GM23338 (cell line): Measurements from ENCODE around the gene PRKD1. TPM values are rescaled to one million over a fixed set of nuclear protein-coding genes. Genes with fewer than 3 reads are reported as not detected.

Experiments used
- ATAC-seq: fragments of 200-7000 bp; cut with Tn5 transposase; 3 replicates; pipeline ENCODE4 v1.9.1; 2020
- DNase-seq: peaks from one replicate; pipeline ENCODE4 v3.0.0-alpha.2; 2015; ENCODE audit warnings: low spot score
- H2AFZ ChIP-seq: fragments of 200-600 bp; sonication (generic); 2 replicates; pipeline ENCODE4 v1.8.0; 2016; ENCODE audit warnings: antibody characterized with exemption, mild to moderate bottlenecking, moderate library complexity
- H3F3A ChIP-seq: fragments of 200-600 bp; sonication (generic); replicated peaks from 2 replicates; pipeline ENCODE4 v1.8.0; 2017; ENCODE audit warnings: antibody characterized with exemption, mixed run types, low read depth
- H3K27ac ChIP-seq: fragments of 200-600 bp; sonication (generic); 2 replicates; pipeline ENCODE4 v1.6.1; 2016; ENCODE audit warnings: low read depth
- H3K27me3 ChIP-seq: fragments of 200-600 bp; sonication (generic); 2 replicates; pipeline ENCODE4 v1.8.0; 2016; ENCODE audit warnings: mild to moderate bottlenecking, mixed run types, moderate library complexity; ENCODE audit not compliant: insufficient read depth
- H3K36me3 ChIP-seq: fragments of 200-600 bp; sonication (generic); 2 replicates; pipeline ENCODE4 v1.8.0; 2016; ENCODE audit warnings: mild to moderate bottlenecking; ENCODE audit not compliant: insufficient read depth
- H3K4me1 ChIP-seq: fragments of 200-600 bp; sonication (generic); 2 replicates; pipeline ENCODE4 v1.8.0; 2016; ENCODE audit warnings: mild to moderate bottlenecking, moderate library complexity; ENCODE audit not compliant: insufficient read depth
- H3K4me2 ChIP-seq: fragments of 200-600 bp; sonication (generic); 2 replicates; pipeline ENCODE4 v1.7.1; 2017; ENCODE audit warnings: mixed run types
- H3K4me3 ChIP-seq: fragments of 200-600 bp; sonication (generic); 2 replicates; pipeline ENCODE4 v1.6.1; 2016; ENCODE audit warnings: mixed run types
- H3K79me2 ChIP-seq: fragments of 200-600 bp; sonication (generic); replicated peaks from 2 replicates; pipeline ENCODE4 v1.8.0; 2017; ENCODE audit warnings: mild to moderate bottlenecking; ENCODE audit not compliant: insufficient read depth
- H3K9me2 ChIP-seq: fragments of 200-600 bp; sonication (generic); 2 replicates; pipeline ENCODE4 v1.8.0; 2017; ENCODE audit not compliant: insufficient read depth
- H4K20me1 ChIP-seq: fragments of 200-600 bp; sonication (generic); replicated peaks from 2 replicates; pipeline ENCODE4 v1.8.0; 2017; ENCODE audit warnings: mild to moderate bottlenecking; ENCODE audit not compliant: insufficient read depth
- H3K27ac Mint-ChIP-seq: 2 replicates; pipeline ENCODE4 v1.8.0; 2020; ENCODE audit warnings: inconsistent platforms, mild to moderate bottlenecking, moderate library complexity, mixed read lengths
- H3K27me3 Mint-ChIP-seq: 3 replicates; pipeline ENCODE4 v1.8.0; 2022; ENCODE audit warnings: low read depth, mild to moderate bottlenecking, moderate library complexity, mixed read lengths, inconsistent platforms; ENCODE audit not compliant: insufficient read depth, poor library complexity
- H3K36me3 Mint-ChIP-seq: 3 replicates; pipeline ENCODE4 v1.8.0; 2021; ENCODE audit warnings: low read depth, mild to moderate bottlenecking, inconsistent platforms, moderate library complexity, mixed read lengths
- H3K4me1 Mint-ChIP-seq: 3 replicates; pipeline ENCODE4 v1.8.0; 2020; ENCODE audit warnings: mild to moderate bottlenecking, inconsistent platforms, mixed read lengths
- H3K4me3 Mint-ChIP-seq: 3 replicates; pipeline ENCODE4 v1.8.0; 2021; ENCODE audit warnings: moderate library complexity, mild to moderate bottlenecking, inconsistent platforms, mixed read lengths
- H3K9me3 Mint-ChIP-seq: 3 replicates; pipeline ENCODE4 v1.8.0; 2020; ENCODE audit warnings: moderate library complexity, mild to moderate bottlenecking, inconsistent platforms, mixed read lengths
- EZH2 ChIP-seq: fragments of 200-600 bp; sonication (generic); IDR thresholded peaks from one replicate; pipeline ENCODE4 v1.8.0; 2017; ENCODE audit warnings: antibody characterized with exemption, mild to moderate bottlenecking, low read depth; ENCODE audit not compliant: unreplicated experiment
- EZH2phosphoT487 ChIP-seq: fragments of 200-600 bp; sonication (generic); IDR thresholded peaks from one replicate; pipeline ENCODE4 v1.8.1; 2018; ENCODE audit warnings: antibody characterized with exemption; ENCODE audit not compliant: unreplicated experiment
- NANOG ChIP-seq: IDR thresholded peaks from 2 replicates; pipeline ENCODE4 v1.6.1; 2016; ENCODE audit warnings: antibody characterized with exemption, borderline replicate concordance
- ZNF331 ChIP-seq: fragments of 250-450 bp; sonication (Bioruptor Pico); IDR thresholded peaks from 2 replicates; pipeline ENCODE4 v1.5.0; 2020; ENCODE audit warnings: low read depth, mild to moderate bottlenecking, moderate library complexity
- polyA plus RNA-seq: library from polyadenylated mRNA; unstranded; fragments of >200 nt; fragmentation: Nextera tagmentation; extraction: Ambion mirVana; gene quantifications from 2 replicates; pipeline ENCODE4 v1.2.1, GENCODE V29; 2016
- total RNA-seq: library from RNA; depleted of rRNA; stranded (reverse); fragments of >200 nt; shearing (Covaris generic); gene quantifications from 2 replicates; pipeline ENCODE4 v1.2.3, GENCODE V29; 2014
- TF ChIP-seq, protein P1 (sequence below): IDR thresholded peaks from one replicate; pipeline ENCODE4 v1.6.1; 2018; ENCODE audit warnings: antibody characterized with exemption; ENCODE audit not compliant: unreplicated experiment
- TF ChIP-seq, protein P2 (sequence below): IDR thresholded peaks from 2 replicates; pipeline ENCODE4 v1.6.1; 2016; ENCODE audit warnings: antibody characterized with exemption
- TF ChIP-seq, protein P3 (sequence below), 2 experiments: fragments of 200-600 bp in 1 of 2; sonication (generic) in 1 of 2; conservative IDR thresholded peaks; 2 replicates each; pipeline versions ENCODE4 v1.5.1 to v1.6.1; 2016 to 2017; ENCODE audit warnings: antibody characterized with exemption in 2 of 2, low read depth in 2 of 2, mild to moderate bottlenecking in 2 of 2, moderate library complexity in 1 of 2

Gene PRKD1
- total and polyA plus RNA-seq, 2 experiments from 2014 or later, result 3.1 to 9.7 TPM

DNA sequence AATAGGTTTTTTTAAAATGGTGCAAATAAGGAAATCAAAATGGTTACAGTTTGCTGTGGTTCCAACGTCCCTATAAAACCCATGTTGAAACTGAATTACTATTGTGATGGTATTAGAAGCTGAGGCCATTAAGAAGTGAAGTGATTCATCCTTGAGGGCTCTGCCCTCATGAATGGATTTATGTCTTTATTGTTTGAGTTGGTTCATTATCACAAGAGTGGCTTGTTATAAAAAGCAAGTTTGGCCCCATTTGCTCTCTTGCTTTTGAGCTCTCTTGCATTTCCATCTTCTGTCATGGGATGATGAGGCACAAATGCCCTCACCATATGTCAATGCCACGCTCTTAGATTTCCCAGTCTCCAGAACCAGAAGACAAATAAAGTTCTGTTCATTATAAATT is 62.3 kb downstream of the PRKD1 start (continued):
- TF ChIP-seq, protein P1, sequence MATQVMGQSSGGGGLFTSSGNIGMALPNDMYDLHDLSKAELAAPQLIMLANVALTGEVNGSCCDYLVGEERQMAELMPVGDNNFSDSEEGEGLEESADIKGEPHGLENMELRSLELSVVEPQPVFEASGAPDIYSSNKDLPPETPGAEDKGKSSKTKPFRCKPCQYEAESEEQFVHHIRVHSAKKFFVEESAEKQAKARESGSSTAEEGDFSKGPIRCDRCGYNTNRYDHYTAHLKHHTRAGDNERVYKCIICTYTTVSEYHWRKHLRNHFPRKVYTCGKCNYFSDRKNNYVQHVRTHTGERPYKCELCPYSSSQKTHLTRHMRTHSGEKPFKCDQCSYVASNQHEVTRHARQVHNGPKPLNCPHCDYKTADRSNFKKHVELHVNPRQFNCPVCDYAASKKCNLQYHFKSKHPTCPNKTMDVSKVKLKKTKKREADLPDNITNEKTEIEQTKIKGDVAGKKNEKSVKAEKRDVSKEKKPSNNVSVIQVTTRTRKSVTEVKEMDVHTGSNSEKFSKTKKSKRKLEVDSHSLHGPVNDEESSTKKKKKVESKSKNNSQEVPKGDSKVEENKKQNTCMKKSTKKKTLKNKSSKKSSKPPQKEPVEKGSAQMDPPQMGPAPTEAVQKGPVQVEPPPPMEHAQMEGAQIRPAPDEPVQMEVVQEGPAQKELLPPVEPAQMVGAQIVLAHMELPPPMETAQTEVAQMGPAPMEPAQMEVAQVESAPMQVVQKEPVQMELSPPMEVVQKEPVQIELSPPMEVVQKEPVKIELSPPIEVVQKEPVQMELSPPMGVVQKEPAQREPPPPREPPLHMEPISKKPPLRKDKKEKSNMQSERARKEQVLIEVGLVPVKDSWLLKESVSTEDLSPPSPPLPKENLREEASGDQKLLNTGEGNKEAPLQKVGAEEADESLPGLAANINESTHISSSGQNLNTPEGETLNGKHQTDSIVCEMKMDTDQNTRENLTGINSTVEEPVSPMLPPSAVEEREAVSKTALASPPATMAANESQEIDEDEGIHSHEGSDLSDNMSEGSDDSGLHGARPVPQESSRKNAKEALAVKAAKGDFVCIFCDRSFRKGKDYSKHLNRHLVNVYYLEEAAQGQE, result no peak
- no peak for TF ChIP-seq NANOG
- no peak for TF ChIP-seq EZH2phosphoT487
- TF ChIP-seq, protein P2, sequence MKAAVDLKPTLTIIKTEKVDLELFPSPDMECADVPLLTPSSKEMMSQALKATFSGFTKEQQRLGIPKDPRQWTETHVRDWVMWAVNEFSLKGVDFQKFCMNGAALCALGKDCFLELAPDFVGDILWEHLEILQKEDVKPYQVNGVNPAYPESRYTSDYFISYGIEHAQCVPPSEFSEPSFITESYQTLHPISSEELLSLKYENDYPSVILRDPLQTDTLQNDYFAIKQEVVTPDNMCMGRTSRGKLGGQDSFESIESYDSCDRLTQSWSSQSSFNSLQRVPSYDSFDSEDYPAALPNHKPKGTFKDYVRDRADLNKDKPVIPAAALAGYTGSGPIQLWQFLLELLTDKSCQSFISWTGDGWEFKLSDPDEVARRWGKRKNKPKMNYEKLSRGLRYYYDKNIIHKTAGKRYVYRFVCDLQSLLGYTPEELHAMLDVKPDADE, result no peak

DNA sequence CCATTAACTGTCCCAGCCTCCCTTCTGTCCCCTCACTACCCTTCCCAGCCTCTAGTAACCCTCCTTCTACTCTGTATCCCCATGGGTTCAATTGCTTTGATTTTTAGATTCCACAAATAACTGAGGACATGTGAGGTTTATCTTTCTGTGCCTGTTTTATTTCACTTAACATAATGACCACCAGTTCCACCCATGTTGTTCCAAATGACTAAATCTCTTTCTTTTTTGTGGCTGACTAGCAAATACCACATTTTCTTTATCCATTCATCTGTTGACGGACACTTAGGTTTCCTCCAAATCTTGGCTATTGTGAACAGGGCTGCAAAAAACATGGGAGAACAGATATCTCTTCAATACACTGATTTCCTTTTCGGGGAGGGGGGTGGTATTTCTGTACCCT is 65.7 kb downstream of the PRKD1 start:
- H3K27ac ChIP-seq, result no peak overlapping the region
- DNase-seq (no peak), ATAC-seq (no peak)
- H3K36me3 ChIP-seq, result no peaks in the 10 kb centered on the region
- Mint-ChIP-seq H3K27me3 (no peaks in the 10 kb centered on the region), H3K36me3 (0 out of 3 replicates have a peak, but pooled peaks cover 2% of the 10 kb centered on the region), H3K9me3 (no peaks in the 10 kb centered on the region), H3K4me1 (peaks cover 6% of the 10 kb centered on the region; the same call in 2 of the 3 replicates), H3K4me3 (no peak overlapping the region), H3K27ac (no peak overlapping the region)
- H3K27me3 ChIP-seq, result no peaks in the 10 kb centered on the region
- TF ChIP-seq EZH2 (no peak), NANOG (no peak), ZNF331 (CRISPR knock-in tag) (no peak)
- TF ChIP-seq, protein P3, sequence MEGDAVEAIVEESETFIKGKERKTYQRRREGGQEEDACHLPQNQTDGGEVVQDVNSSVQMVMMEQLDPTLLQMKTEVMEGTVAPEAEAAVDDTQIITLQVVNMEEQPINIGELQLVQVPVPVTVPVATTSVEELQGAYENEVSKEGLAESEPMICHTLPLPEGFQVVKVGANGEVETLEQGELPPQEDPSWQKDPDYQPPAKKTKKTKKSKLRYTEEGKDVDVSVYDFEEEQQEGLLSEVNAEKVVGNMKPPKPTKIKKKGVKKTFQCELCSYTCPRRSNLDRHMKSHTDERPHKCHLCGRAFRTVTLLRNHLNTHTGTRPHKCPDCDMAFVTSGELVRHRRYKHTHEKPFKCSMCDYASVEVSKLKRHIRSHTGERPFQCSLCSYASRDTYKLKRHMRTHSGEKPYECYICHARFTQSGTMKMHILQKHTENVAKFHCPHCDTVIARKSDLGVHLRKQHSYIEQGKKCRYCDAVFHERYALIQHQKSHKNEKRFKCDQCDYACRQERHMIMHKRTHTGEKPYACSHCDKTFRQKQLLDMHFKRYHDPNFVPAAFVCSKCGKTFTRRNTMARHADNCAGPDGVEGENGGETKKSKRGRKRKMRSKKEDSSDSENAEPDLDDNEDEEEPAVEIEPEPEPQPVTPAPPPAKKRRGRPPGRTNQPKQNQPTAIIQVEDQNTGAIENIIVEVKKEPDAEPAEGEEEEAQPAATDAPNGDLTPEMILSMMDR (conservative IDR thresholded peaks at IDR 0.05; ENCODE audit: low read depth in 2 of 2), result no peak
- H4K20me1 ChIP-seq, result no peaks in the 10 kb centered on the region
- no peaks in the 10 kb centered on the region for H3K79me2 ChIP-seq
- H2AFZ ChIP-seq, result no peak overlapping the region
- peaks cover 7% of the 10 kb centered on the region; the same call in 1 of the 2 replicates for H3K4me1 ChIP-seq
- H3K4me2 ChIP-seq, result no peak overlapping the region
- no peaks in the 10 kb centered on the region for H3F3A ChIP-seq
- no peak overlapping the region for H3K4me3 ChIP-seq
- H3K9me2 ChIP-seq, result peaks cover 1% of the 10 kb centered on the region; the same call in 1 of the 2 replicates
